H9 (cell line): ENCODE data around the gene TMEM31. TPM values are rescaled to one million over a fixed set of nuclear protein-coding genes. Genes with fewer than 3 reads are reported as not detected.

Source experiments
- total RNA-seq: library from RNA; stranded (reverse); gene quantifications from 2 replicates; pipeline ENCODE4 v1.2.1, GENCODE V29; 2021

The TMEM31 gene
- total RNA-seq, 1 experiment from 2014 or later = 0.55 TPM

Other genes with a start within 250 kb of the TMEM31 start
- not detected in 2 replicates for gene RAB40A, start 191.4 kb upstream of the TMEM31 start, total RNA-seq
- 49.9 and 53.0 TPM in 2 replicates for gene TCEAL4, start 125.4 kb upstream of the TMEM31 start, total RNA-seq
- gene TCEAL3, start 102.9 kb upstream of the TMEM31 start, total RNA-seq = 10.3 and 11.1 TPM in 2 replicates
- 3.0 and 4.1 TPM in 2 replicates for gene TCEAL1, start 81.9 kb upstream of the TMEM31 start, total RNA-seq
- gene MORF4L2, start 24.2 kb upstream of the TMEM31 start, total RNA-seq = 367 and 378 TPM in 2 replicates
- 86.3 and 88.3 TPM in 2 replicates for gene PLP1, start 65.9 kb downstream of the TMEM31 start, total RNA-seq
- 0.15 and 0.31 TPM in 2 replicates for gene RAB9B, start 121.3 kb downstream of the TMEM31 start, total RNA-seq